Stimulated activated CD4-positive, alpha-beta T cell treated with anti-CD3 and anti-CD28 coated beads, Interleukin-1b, Interleukin-23, amount 100 ng/mL, for 4 hours (primary cell): Measurements from ENCODE around the gene MED13.

Experiments
- DNase-seq, 2 donors: peaks; one replicate each; pipeline ENCODE4 v3.0.0-alpha.2; 2020; ENCODE audit warnings: low read depth in 2 of 2

MED13 gene

DNA sequence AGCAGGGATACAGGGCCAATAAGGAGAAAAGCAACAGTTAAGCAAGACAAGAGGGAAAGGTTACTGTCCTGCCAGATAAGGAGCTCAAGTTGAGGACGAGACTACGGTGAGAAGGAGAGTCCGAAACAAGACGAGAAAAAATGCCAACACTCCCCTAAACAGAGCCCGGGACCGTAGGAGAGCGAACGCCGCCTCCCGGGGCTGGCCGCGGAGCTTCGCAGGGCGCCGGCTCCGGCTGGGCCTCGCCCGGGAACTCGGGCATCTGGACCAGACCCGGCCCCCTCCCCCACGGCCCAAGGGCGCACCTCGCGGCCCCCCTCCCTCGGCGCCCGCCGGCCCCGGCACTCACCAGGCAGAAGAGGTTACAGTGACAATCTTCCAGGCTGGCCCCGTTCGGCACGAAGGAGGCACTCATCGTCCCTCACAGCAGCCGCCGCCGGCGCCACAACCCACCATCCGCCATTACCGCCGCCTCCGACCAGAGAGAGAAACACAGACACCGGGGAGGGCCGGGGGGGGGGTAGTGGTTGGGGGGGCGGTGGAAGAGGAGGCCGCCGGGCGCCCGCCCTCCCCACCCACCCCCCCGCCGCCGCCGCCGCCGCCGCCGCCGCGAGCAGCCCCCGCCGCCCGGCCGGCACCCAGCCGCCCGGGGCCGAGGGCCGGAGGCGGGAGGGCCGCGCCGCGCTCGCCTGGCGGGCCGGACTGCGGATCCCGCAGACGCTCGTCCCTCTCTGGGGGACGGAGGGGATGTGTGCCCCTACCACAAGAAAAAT, at the start of gene MED13:
Gene MED13, minus strand, starts transcription at position 488 of the 773 bp plus-strand sequence. Its CDS starts 73 bp downstream, at position 415.
- peak; percentile 34 to 39 for DNase-seq

DNA sequence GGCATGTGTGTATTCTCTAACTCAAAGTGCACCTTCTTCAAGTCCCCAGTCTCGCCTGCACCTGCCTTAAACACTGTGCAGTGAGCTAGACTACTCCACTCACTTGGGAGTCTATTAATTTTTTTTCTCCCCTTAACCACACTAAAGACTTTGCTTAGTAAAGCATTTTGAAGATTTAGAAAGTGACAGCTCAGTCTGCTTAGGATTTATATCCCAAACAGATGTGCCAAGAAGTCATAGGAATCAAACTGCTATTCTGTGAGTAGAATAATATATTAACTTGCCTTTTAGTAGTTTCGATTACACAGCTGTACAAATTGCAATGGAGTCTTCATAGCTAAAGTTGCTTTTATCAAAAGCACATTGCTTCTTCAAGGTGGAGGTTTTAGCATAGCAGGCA, 47.2 kb upstream of the MED13 start:
- DNase-seq, result no peak

DNA sequence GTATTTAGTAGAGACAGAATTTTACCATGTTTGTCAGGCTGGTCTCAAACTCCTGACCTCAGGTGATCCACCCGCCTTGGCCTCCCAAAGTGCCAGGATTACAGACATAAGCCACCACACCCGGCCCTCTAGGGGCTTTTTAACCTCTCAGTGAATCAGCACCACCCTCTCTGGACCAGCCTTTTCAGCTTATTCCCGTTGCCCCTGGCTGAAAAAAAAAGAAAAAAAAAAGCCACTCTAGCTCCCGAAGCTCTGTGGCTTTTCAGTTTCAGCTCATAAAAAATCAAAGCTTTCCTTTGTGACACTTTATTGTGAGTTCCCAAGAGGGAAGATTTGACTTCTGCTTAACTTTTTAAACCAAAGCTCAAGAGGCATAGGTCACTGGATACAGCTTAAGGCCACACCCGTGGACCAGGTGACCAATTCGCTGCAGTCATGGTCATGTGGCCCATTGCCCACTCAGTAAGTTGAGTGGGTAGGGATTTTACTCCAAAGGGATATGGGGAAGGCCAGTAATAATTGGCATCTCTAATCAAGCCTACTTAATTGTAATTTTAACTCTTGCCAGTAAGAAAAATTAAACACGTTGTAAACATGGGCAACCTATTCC, 46.6 kb upstream of the MED13 start:
- no peak for DNase-seq

DNA sequence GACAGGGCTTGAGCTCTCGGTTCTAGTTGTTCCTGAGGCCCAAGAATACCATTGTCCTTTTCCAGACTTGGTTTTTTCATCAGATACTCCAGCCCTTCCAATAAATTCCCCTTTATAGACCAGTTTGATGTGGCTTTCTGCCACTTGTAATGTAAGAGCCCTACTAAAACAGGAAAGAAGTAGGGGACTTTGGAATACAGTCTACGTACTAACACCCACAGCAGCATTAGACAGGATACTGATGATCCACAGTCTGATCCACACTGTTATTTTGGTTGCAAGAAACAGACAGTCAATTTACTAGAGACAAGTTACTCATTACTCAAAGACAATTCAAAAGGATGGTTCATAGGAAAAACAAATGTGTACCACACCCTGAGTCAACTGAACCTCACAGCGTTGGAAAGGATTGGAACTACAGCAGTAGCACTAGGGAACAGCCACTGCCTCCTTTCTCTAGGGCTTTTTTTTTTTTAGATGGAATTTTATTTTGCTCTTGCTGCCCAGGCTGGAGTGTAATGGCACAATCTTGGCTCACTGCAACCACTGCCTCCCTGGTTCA, 45.9 kb upstream of the MED13 start:
- no peak for DNase-seq

- DNase-seq, result no peak
These were observed 44.8 kb upstream of the MED13 start for GRCh38 chr17:62109924-62110323.

DNA sequence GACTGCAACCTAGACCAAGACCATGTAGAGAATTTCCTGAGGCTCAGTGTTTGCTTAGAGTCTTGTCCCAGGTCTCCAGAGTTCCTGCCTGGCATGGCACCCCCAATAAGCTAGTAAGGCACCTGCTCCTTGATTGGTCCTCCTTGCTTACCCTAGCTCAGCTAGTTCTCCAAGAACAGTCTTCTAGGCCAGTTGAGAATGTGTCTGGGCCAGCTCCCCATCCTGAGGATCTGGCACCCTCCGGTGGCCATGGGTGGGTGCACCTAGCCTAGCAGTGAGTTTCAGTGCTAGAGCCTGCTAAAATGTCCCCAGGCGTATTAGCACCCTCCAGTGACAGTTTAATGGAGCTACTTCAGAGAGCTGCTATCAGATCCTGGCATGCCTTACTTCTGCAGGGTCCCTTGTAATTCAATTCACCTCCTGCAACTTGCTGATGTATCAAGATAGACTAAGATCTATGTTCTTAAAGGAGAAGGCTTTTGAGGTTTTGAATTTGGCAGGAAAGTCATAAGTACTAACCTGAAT, 44.4 kb upstream of the MED13 start:
- peak; percentile 7 to 29 for DNase-seq

DNA sequence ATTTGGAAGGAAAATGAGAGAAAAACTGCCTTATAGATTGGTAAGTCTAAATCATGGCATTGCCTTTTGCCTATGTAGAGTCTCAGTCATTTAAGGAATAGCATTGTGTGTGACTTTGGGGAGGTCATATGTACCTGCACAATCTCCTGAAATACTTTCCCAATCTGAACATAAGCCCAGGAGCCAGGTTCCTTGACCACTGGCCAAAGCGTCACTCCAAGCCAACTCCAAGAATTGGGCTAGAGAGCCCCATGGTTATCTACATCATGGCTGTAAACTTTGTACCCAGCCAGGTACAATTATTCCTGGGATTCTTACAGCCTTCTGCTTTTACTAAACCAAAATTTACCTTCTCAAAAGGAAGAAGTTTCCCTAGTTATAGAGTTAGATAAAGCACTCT, 40.8 kb upstream of the MED13 start:
- no peak for DNase-seq

DNA sequence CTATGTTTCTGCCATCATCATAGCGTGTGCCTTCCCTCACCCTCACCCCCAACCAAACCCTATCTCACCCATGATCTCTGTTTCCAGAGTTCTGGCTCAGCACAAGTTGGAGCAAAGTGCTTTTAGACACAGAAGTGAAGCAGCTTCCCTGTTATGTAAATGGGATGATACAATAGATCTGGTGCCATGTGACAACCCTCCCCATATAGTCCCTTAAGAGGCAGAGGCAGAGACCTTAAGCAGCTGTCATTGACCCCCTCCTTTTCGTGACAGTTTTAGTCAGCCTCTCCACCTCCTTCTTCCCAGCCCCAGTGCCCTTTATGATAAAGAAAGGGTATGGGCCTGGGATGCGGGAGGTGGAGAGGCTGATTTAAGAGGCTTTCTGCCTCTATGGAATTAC, 40.3 kb upstream of the MED13 start:
- DNase-seq, result no peak

GRCh38 chr17:62101515-62101914, 36.4 kb upstream of the MED13 start:
- DNase-seq, result no peak

DNA sequence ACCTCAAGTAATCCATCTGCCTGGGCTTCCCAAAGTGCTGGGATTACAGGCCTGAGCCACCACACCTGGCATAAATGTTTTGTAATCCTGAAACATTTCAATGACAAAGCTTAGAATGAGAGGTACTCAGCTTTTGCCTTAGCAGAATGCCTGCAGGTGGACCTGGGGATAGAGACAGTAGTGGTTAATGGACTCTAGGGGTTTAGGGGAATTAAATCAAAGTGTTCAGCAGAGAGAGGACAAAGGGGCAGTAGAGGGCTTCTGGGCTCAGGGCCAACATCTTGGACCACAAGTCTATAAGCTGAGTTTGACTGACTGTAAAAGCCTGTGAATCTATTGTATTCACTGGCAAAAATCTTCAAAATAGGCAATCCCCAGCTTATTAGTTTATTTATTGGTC, 36.0 kb upstream of the MED13 start:
- DNase-seq, result no peak

DNA sequence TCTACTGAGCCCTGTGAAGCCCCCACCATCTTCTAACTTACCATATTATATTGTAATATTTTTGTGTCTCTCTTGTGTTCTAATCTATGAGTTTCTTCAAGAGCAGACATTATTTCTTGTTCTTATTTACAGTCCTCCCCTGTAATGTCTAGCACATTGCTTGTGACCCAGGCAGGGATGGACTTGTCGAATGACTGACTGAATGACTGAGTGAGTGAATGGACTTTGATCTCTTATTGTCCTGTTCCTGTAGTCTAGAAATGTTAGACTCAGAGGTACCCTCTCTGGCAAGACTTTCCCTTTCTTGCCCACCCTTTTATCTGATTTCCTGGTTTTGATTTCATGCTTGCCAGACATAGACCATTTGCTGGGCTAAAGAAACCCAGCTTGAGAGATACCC, 35.0 kb upstream of the MED13 start:
- no peak for DNase-seq

GRCh38 chr17:62099532-62099931, 34.5 kb upstream of the MED13 start:
- DNase-seq, result no peak

DNA sequence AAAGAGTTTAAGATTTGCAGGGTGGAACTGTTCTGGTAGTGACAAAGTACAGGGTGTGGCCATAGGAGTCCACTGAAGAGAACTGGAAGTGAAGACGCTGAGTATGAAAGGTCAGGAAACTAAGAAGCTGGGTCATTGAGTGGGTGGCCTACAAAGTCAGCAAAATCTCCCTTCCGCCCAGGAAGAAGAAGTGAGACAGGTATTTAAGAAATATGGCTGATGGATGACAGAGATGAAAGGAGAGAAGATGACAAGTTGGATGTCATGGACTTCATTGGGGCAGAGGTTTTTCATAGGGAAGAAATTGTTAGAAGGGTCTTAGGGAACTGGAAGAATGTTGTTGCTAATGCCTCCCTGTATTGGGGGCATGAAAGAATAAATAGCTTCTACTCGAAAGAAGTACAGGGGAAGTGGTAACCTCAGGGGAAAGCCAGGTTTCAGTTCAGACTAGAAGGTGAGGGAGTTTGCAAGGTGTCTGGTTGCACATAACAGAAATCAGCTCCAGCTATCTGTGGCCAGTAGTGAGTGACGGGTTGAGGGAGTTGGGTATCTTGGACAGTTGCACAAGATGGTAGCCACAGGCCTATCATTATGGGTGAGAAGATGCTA, 33.6 kb upstream of the MED13 start:
- DNase-seq, result no peak

- no peak for DNase-seq
These were observed 31.3 kb upstream of the MED13 start for GRCh38 chr17:62096401-62096670.

GRCh38 chr17:62094175-62094574, 29.1 kb upstream of the MED13 start:
- no peak for DNase-seq

GRCh38 chr17:62093188-62094155, 28.4 kb upstream of the MED13 start:
- no peak for DNase-seq

DNA sequence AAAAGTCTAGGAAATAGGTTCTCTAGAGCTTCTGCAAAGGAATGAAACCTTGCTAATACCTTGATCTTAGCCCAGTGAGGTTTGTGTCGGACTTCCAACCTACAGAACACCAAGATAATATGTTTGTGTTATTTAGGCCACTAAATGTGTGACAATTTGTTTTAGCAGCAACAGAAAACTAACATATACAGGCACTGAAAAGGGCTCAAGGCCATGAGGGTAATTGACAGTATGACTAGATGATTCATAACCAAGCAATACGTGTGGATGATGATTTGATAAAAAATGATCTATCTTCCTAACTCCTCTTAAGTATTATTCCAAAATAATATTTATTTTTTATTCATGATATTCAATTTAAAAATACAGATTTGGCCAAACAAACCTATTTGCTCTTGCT, 27.7 kb upstream of the MED13 start:
- no peak for DNase-seq

DNA sequence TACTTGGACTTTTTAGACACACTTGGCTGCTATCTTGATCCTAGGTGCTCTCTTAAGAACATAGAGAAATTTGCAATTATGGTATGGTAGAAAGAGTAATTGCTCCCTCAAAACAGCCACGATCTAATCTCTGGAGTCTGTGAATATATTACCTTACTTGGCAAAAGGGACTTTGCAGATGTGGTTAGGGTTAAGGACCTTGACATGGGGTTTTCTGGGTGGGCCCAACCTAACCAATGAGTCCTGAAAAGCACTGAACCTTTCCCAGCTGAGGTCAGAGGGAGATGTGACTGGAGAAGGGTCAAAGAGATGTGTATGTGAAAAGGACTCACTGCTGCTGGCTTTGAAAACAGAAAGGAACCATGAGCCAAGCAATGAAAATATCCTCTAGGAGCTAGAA, 26.7 kb upstream of the MED13 start:
- DNase-seq, result no peak

GRCh38 chr17:62090868-62091267, 25.8 kb upstream of the MED13 start:
- DNase-seq, result no peak

GRCh38 chr17:62090021-62090824, 25.1 kb upstream of the MED13 start:
- no peak for DNase-seq

DNA sequence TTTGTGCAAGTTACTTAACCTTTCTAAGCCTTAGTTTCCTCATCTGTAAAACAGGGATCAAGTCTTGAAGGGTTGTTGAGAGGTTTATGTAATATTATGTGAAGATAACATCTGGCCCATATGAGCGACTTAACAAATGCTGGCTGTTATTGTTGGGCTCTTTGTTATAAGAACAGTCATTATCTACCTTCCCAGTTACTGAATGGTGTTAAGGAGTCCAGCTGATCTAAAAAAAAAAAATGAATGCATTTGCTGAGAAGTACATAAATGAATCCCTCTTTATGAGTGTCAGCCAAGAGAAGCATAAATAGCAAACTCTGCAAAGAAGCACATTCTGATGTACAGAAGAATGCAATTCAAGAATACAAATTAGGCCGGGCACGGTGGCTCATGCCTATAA, 24.3 kb upstream of the MED13 start:
- DNase-seq, result no peak
